ENCODE data around the gene CIDEB.

GRCh38 chr14:24338843-24339242, 31.1 kb upstream of the CIDEB start:
- TF ChIP-seq CTCF (IDR thresholded peaks at IDR 0.05): no peak
- TF ChIP-seq POLR2A (IDR thresholded peaks at IDR 0.05): no peak
- TF ChIP-seq EP300 (IDR thresholded peaks at IDR 0.05): no peak

Data from gastroesophageal sphincter (tissue), 3 donors.